ENCODE measurements around the gene HRH2. TPM values are rescaled to one million over a fixed set of nuclear protein-coding genes. Genes with fewer than 3 reads are reported as not detected.
"Not testable (repeated sequence)": the region's sequence is repeated elsewhere in the genome, so short reads cannot be mapped to it uniquely, and the experiment has no call there.

The HRH2 gene
- total RNA-seq, 2 experiments from 2014 or later: 26.9 to 27.5 TPM

DNA sequence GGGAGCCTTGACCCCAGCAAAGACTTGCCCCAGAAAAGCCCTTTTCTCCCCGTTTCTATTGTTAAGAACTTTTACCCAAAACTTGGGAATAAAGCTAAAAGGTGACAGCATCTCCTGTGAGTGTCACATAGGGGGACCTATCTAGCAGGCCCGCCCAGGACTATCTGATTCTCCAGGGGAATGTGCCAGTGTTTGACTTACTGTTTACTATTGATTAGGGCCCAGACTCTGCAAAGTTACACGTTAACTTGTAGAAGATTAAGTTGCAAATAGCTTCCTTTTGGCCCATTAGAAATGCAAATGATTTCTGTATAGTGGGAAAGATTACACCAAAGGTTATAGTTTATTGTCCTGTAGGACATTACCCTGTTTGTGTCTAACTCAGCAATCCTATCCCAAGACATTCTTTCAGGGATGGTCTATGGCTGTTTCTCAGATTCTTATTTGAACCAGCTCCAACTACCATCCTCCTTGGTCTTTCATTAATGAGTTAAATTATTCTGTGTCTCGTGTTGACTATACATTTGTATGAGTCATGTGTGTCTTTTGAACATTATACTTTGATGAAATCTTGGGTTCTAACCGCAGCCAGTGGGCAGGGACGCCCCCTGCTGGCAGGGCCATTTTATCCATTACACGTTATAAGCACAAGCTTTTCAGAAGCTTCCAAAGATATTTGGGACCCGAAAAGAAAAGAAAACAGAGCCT lies 60.7 kb downstream of the HRH2 start:
- CTCF ChIA-PET: interaction anchor here (0.6 to 3.9 kb wide), 22 partner anchors 10 to 301 kb away, joined by 3 to 86 read pairs (median 6); no protein-coding TSS in a partner anchor
- Mint-ChIP-seq H3K4me1 (ENCODE audit: low read depth) (peaks cover 3% of the 10 kb centered on the region), H3K4me3 (no peak overlapping the region), H3K27ac (no peak overlapping the region), H3K36me3 (ENCODE audit: low read depth) (peaks cover 7% of the 10 kb centered on the region), H3K27me3 (ENCODE audit: low read depth) (peaks cover 2% of the 10 kb centered on the region), H3K9me3 (ENCODE audit: insufficient read depth) (peaks cover 15% of the 10 kb centered on the region)
- DNase-seq (peak; percentile 69), ATAC-seq (no peak)
- POLR2A ChIA-PET: no interaction called here

GRCh38 chr5:175719109-175719432 lies 61.2 kb downstream of the HRH2 start:
- peaks cover 15% of the 10 kb centered on the region for H3K9me3 Mint-ChIP-seq (ENCODE audit: insufficient read depth)
- CTCF ChIA-PET: interaction anchor here (1.2 to 3.9 kb wide), 16 partner anchors 10 to 255 kb away, joined by 3 to 86 read pairs (median 9); no protein-coding TSS in a partner anchor
- DNase-seq; H3K27me3 Mint-ChIP-seq (ENCODE audit: low read depth); H3K36me3 Mint-ChIP-seq (ENCODE audit: low read depth); H3K4me3 Mint-ChIP-seq; POLR2A ChIA-PET; H3K4me1 Mint-ChIP-seq (ENCODE audit: low read depth); ATAC-seq; H3K27ac Mint-ChIP-seq: not testable (repeated sequence)

DNA sequence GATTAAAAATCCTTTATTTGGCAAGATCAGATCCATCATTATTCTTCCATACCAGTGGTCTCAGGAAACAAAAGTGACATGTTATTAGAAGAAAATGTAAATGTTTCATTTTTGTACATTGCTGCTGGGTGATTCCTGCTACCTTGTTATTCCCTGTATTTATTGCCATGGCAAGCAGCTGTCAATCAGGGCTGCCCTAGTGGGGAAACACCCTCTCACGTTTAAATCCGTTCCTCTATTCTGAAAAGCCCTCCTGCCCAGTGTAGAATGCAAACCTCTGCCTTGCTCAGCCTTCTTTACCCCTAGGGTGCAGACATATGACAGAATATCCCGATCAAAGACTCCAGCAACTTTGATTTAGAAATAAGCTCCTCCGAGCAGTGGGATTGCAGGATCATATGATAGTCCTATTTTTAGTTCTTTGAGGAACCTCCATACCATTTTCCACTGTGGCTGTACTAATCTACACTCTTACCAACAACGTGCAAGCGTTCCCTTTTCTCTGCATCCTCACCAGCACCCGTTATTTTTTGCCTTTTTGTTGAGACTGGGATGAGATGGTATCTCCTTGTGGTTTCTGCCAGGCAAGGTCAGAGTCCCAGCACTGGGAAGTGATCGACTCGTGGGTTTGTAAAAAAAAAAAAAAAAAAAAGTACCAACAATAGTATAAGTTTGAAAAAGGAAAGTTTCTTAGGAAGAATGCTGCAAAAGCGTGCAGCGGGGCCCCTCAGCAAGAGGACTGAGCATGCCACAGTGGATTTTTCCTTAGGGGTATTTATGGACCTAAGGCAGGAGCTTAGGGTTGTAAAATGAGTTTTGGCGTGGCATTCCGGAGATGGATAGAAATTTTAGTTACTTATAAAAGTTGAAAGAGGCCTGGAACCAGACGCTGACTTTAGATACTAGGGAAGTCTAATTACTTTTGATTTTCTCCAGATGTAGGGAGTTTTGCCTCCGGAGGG lies 66.7 kb downstream of the HRH2 start:
- Mint-ChIP-seq H3K9me3 (ENCODE audit: insufficient read depth) (no peaks in the 10 kb centered on the region), H3K4me1 (ENCODE audit: low read depth) (peaks cover 1% of the 10 kb centered on the region), H3K27ac (no peak overlapping the region), H3K36me3 (ENCODE audit: low read depth) (no peaks in the 10 kb centered on the region), H3K27me3 (ENCODE audit: low read depth) (peaks cover 8% of the 10 kb centered on the region), H3K4me3 (no peak overlapping the region)
- ChIA-PET CTCF (interaction anchor here (1.2 kb wide), 1 partner anchor 190 kb away, joined by 8 read pairs; no protein-coding TSS in a partner anchor), POLR2A (no interaction called here)
- ATAC-seq (no peak), DNase-seq (no peak)

DNA sequence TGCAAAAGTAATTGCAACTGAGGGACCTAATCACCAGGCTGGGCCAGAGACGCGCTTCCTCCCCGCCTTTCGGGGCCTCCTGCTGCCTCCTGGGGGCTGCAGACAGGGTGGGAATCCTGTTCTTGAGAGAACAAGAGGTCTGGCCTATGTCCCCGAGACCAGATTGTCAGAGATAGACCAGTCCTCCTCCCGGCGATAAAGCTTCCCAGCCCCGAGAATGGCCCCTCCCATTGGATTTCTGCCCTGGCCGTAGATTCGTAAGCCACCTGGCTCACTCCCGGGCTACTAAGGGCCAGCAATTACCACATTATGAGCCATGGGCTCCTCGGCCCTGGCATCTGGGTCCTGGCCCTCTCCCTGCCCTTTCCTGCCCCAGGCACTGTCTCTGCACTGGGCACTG lies 70.4 kb downstream of the HRH2 start:
- H3K27me3 Mint-ChIP-seq (ENCODE audit: low read depth): peaks cover 15% of the 10 kb centered on the region
- H3K36me3 Mint-ChIP-seq (ENCODE audit: low read depth): no peaks in the 10 kb centered on the region
- CTCF ChIA-PET: interaction anchor here (0.9 to 3.7 kb wide), 3 partner anchors 10 to 194 kb away, joined by 3 to 30 read pairs (median 15); no protein-coding TSS in a partner anchor
- no peaks in the 10 kb centered on the region for H3K9me3 Mint-ChIP-seq (ENCODE audit: insufficient read depth)
- H3K4me3 Mint-ChIP-seq: no peak overlapping the region
- ATAC-seq (no peak), DNase-seq (no peak)
- H3K27ac Mint-ChIP-seq: no peak overlapping the region
- POLR2A ChIA-PET: no interaction called here
- H3K4me1 Mint-ChIP-seq (ENCODE audit: low read depth): peaks cover 6% of the 10 kb centered on the region

GRCh38 chr5:175728885-175729828 lies 71.3 kb downstream of the HRH2 start:
- no peak for DNase-seq
- H3K4me1 Mint-ChIP-seq (ENCODE audit: low read depth): peaks cover 6% of the 10 kb centered on the region
- H3K9me3 Mint-ChIP-seq (ENCODE audit: insufficient read depth): no peaks in the 10 kb centered on the region
- ChIA-PET CTCF (interaction anchor here (0.5 to 3.7 kb wide), 41 partner anchors 9 to 931 kb away, joined by 3 to 33 read pairs (median 3); partner anchors contain the start of genes CPLX2, EIF4E1B and SNCB), POLR2A (no interaction called here)
- no peak overlapping the region for H3K27ac Mint-ChIP-seq
- no peak overlapping the region for H3K4me3 Mint-ChIP-seq
- ATAC-seq: peak; percentile 10
- peaks cover 15% of the 10 kb centered on the region for H3K27me3 Mint-ChIP-seq (ENCODE audit: low read depth)
- H3K36me3 Mint-ChIP-seq (ENCODE audit: low read depth): no peaks in the 10 kb centered on the region

DNA sequence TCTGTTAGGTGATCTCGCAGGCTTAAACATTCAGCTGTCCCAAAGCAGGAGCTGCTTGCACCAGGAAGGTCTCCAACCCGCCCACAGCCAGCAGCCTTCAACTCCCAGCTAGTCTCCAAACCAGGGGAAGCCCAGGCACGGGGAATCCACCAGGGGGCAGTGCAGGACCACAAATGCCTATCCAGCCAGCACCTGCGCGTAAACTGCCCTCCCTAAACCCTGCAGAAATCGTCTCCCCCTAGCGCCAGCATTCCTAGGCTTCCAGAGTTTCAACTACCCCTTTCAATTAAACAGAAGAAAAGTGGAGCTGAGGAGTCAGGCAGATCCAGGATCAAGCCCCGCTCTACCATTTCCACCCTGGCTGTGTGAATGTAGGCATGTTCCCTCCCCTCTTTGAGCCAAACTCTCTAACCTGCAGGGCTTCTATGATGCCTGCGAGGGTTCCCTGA lies 72.0 kb downstream of the HRH2 start:
- H3K4me3 Mint-ChIP-seq: no peak overlapping the region
- H3K4me1 Mint-ChIP-seq (ENCODE audit: low read depth): peaks cover 6% of the 10 kb centered on the region
- POLR2A ChIA-PET: no interaction called here
- ATAC-seq (peak; percentile 96), DNase-seq (peak; percentile 92)
- peaks cover 11% of the 10 kb centered on the region for H3K27me3 Mint-ChIP-seq (ENCODE audit: low read depth)
- H3K9me3 Mint-ChIP-seq (ENCODE audit: insufficient read depth): no peaks in the 10 kb centered on the region
- no peak overlapping the region for H3K27ac Mint-ChIP-seq
- CTCF ChIA-PET: interaction anchor here (0.5 to 3.7 kb wide), 42 partner anchors 8 to 930 kb away, joined by 3 to 33 read pairs (median 4); partner anchors contain the start of genes CPLX2, EIF4E1B and SNCB
- H3K36me3 Mint-ChIP-seq (ENCODE audit: low read depth): no peaks in the 10 kb centered on the region

GRCh38 chr5:175731172-175731571 lies 73.3 kb downstream of the HRH2 start:
- ChIA-PET POLR2A (no interaction called here), CTCF (interaction anchor here (1.9 to 2.7 kb wide), 3 partner anchors 27 to 197 kb away, joined by 5 to 33 read pairs (median 20); partner anchors contain the start of gene CPLX2)
- DNase-seq (no peak), ATAC-seq (no peak)
- Mint-ChIP-seq H3K9me3 (ENCODE audit: insufficient read depth) (no peaks in the 10 kb centered on the region), H3K4me1 (ENCODE audit: low read depth) (peaks cover 6% of the 10 kb centered on the region), H3K27ac (no peak overlapping the region), H3K4me3 (no peak overlapping the region), H3K36me3 (ENCODE audit: low read depth) (no peaks in the 10 kb centered on the region), H3K27me3 (ENCODE audit: low read depth) (peaks cover 11% of the 10 kb centered on the region)

GRCh38 chr5:175731756-175732465 lies 74.0 kb downstream of the HRH2 start:
- ChIA-PET POLR2A (no interaction called here), CTCF (no interaction called here)
- DNase-seq (no peak), ATAC-seq (no peak)
- Mint-ChIP-seq H3K9me3 (ENCODE audit: insufficient read depth) (no peaks in the 10 kb centered on the region), H3K36me3 (ENCODE audit: low read depth) (no peaks in the 10 kb centered on the region), H3K4me3 (no peak overlapping the region), H3K4me1 (ENCODE audit: low read depth) (peaks cover 6% of the 10 kb centered on the region), H3K27me3 (ENCODE audit: low read depth) (peaks cover 11% of the 10 kb centered on the region), H3K27ac (no peak overlapping the region)

DNA sequence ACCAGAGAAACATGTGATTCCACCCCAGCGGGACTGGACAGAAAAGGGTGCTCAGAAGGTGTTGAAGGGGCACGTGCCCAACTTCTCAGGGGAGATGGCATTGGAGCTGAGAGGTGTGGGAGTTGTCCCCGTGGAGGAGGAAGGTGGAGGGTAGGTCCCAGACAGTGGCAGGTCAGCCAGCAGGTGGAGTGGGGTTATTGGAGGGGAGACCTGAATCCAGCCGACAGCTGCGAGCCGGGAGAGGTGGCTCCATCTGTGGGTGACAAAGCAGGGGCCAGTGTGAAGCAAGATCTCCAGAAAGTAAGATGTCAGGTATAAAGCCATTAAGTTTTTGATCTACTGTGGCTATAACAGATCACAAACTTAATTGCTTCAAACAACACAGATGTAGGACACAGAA lies 75.1 kb downstream of the HRH2 start:
- ATAC-seq (no peak), DNase-seq (no peak)
- CTCF ChIA-PET: interaction anchor here (1.0 kb wide), 1 partner anchor 199 kb away, joined by 3 read pairs; no protein-coding TSS in a partner anchor
- POLR2A ChIA-PET: no interaction called here
- Mint-ChIP-seq H3K36me3 (ENCODE audit: low read depth) (no peaks in the 10 kb centered on the region), H3K27me3 (ENCODE audit: low read depth) (peaks cover 11% of the 10 kb centered on the region), H3K9me3 (ENCODE audit: insufficient read depth) (no peaks in the 10 kb centered on the region), H3K4me3 (no peak overlapping the region), H3K4me1 (ENCODE audit: low read depth) (peaks cover 6% of the 10 kb centered on the region), H3K27ac (no peak overlapping the region)

- Mint-ChIP-seq H3K9me3 (ENCODE audit: insufficient read depth) (no peaks in the 10 kb centered on the region), H3K4me1 (ENCODE audit: low read depth) (peaks cover 6% of the 10 kb centered on the region), H3K27ac (no peak overlapping the region), H3K4me3 (no peak overlapping the region), H3K27me3 (ENCODE audit: low read depth) (peaks cover 9% of the 10 kb centered on the region), H3K36me3 (ENCODE audit: low read depth) (no peaks in the 10 kb centered on the region)
- ChIA-PET POLR2A (no interaction called here), CTCF (no interaction called here)
- ATAC-seq (no peak), DNase-seq (no peak)
Measured at GRCh38 chr5:175734016-175734415, 76.1 kb downstream of the HRH2 start.
